Neural progenitor cell (in vitro differentiated cells): ENCODE results near the gene PPP1R18. TPM values are rescaled to one million over a fixed set of nuclear protein-coding genes. Genes with fewer than 3 reads are reported as not detected.

Experiments
- DNase-seq: peaks from one replicate; pipeline ENCODE4 v3.0.0-alpha.2; 2016; ENCODE audit warnings: low spot score
- H2AFZ ChIP-seq: fragments of 200-600 bp; sonication (generic); replicated peaks from 2 replicates; pipeline ENCODE4 v1.6.1; 2016; ENCODE audit warnings: antibody characterized with exemption
- H3F3A ChIP-seq: fragments of 200-600 bp; sonication (generic); 2 replicates; pipeline ENCODE4 v1.6.1; 2016; ENCODE audit warnings: antibody characterized with exemption, low read depth
- H3K27ac ChIP-seq: fragments of 200-600 bp; sonication (generic); 2 replicates; pipeline ENCODE4 v1.5.1; 2016; ENCODE audit warnings: mild to moderate bottlenecking
- H3K27me3 ChIP-seq: fragments of 200-600 bp; sonication (generic); 2 replicates; pipeline ENCODE4 v1.6.1; 2016; ENCODE audit warnings: mild to moderate bottlenecking, moderate library complexity
- H3K36me3 ChIP-seq: fragments of 200-600 bp; sonication (generic); 2 replicates; pipeline ENCODE4 v1.5.1; 2016
- H3K4me1 ChIP-seq: fragments of 200-600 bp; sonication (generic); 2 replicates; pipeline ENCODE4 v1.6.1; 2016; ENCODE audit warnings: mixed run types
- H3K4me2 ChIP-seq: fragments of 200-600 bp; sonication (generic); 2 replicates; pipeline ENCODE4 v1.6.1; 2016
- H3K4me3 ChIP-seq: fragments of 200-600 bp; sonication (generic); 2 replicates; pipeline ENCODE4 v1.5.1; 2016
- H3K79me2 ChIP-seq: fragments of 200-600 bp; sonication (generic); 2 replicates; pipeline ENCODE4 v1.6.1; 2016; ENCODE audit warnings: low read depth
- H3K9ac ChIP-seq: fragments of 200-600 bp; sonication (generic); 2 replicates; pipeline ENCODE4 v1.6.1; 2016
- H3K9me3 ChIP-seq: fragments of 200-600 bp; sonication (generic); 2 replicates; pipeline ENCODE4 v1.5.1; 2016; ENCODE audit warnings: low read depth
- H4K20me1 ChIP-seq: fragments of 200-600 bp; sonication (generic); 2 replicates; pipeline ENCODE4 v1.6.1; 2016; ENCODE audit warnings: low read depth
- H3K27ac Mint-ChIP-seq: 3 replicates; pipeline ENCODE4 v1.8.0; 2021; ENCODE audit warnings: mixed read lengths
- H3K27me3 Mint-ChIP-seq: 2 replicates; pipeline ENCODE4 v1.8.0; 2022; ENCODE audit warnings: low read depth, mild to moderate bottlenecking, inconsistent platforms, moderate library complexity, mixed read lengths; ENCODE audit not compliant: insufficient read depth
- H3K36me3 Mint-ChIP-seq: 3 replicates; pipeline ENCODE4 v1.8.0; 2021; ENCODE audit warnings: mixed read lengths
- H3K4me1 Mint-ChIP-seq: 3 replicates; pipeline ENCODE4 v1.8.0; 2021; ENCODE audit warnings: mixed read lengths
- H3K4me3 Mint-ChIP-seq: 3 replicates; pipeline ENCODE4 v1.8.0; 2021; ENCODE audit warnings: mild to moderate bottlenecking, moderate library complexity, mixed read lengths
- H3K9me3 Mint-ChIP-seq: 3 replicates; pipeline ENCODE4 v1.8.0; 2020; ENCODE audit warnings: mixed read lengths
- CTCF ChIP-seq: fragments of 200-600 bp; sonication (generic); IDR thresholded peaks from 2 replicates; pipeline ENCODE4 v1.5.1; 2017; ENCODE audit warnings: antibody characterized with exemption, mild to moderate bottlenecking
- EZH2 ChIP-seq: fragments of 200-600 bp; sonication (generic); IDR thresholded peaks from 2 replicates; pipeline ENCODE4 v1.6.1; 2017; ENCODE audit warnings: antibody characterized with exemption, mild to moderate bottlenecking, moderate library complexity
- EZH2phosphoT487 ChIP-seq: fragments of 200-600 bp; sonication (generic); IDR thresholded peaks from 2 replicates; pipeline ENCODE4 v1.6.1; 2017; ENCODE audit warnings: antibody characterized with exemption
- total RNA-seq: library from RNA; depleted of rRNA; stranded (reverse); fragments of >200 nt; gene quantifications from 2 replicates; pipeline ENCODE4 v1.2.3, GENCODE V29; 2015; ENCODE audit warnings: low replicate concordance

Gene PPP1R18
- total RNA-seq, 1 donor from 2014 or later, result 10.2 TPM

DNA sequence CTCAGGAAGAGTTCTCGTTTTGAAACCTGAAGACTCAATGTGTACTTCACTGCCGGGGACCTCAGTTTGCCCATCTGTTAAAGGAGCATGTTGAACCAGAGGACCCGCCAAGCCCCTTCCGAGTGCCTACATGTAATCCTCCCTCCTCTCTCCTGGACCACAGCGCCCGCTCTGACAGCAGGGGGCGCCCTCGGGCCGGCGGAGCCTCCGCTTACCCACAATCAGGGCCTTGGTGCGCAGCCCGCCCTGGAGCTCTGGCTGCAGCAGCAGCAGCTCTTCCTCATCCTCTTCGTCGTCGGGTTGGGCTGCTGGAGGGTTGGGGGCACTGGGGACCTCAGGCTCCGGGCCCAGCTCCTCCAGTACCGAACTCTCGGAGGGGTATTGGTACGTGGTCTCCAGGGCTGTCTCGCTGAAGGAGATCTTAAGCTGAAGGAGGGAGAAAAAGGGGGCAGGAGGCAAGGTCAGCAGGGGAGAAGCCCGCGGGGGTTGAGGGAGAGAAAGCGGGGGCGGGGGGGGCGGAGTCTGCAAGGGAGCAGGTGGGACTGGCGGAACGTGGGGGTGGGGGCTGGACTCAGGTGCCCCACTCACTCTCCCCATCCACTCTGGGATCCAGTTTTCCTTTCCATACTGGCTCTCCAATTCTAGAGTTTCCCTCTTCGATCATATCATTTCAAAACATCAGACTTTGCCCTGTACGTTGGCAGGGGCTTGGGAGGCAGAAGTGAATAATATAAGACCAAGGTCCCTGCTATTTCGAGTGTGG is 7.3 kb downstream of the PPP1R18 start:
- Mint-ChIP-seq H3K4me3 (peak overlapping the region; percentile 66), H3K36me3 (peaks cover 17% of the 10 kb centered on the region), H3K27ac (no peak overlapping the region), H3K4me1 (peaks cover 48% of the 10 kb centered on the region), H3K27me3 (peaks cover 12% of the 10 kb centered on the region), H3K9me3 (no peaks in the 10 kb centered on the region)
- Histone ChIP-seq H2AFZ (no peak overlapping the region), H3K79me2 (peaks cover 44% of the 10 kb centered on the region), H3F3A (peaks cover 15% of the 10 kb centered on the region), H3K27me3 (no peaks in the 10 kb centered on the region), H3K9me3 (no peaks in the 10 kb centered on the region), H3K36me3 (no peaks in the 10 kb centered on the region), H4K20me1 (peaks cover 56% of the 10 kb centered on the region), H3K4me2 (peak overlapping the region; percentile 75), H3K27ac (no peak overlapping the region), H3K9ac (no peak overlapping the region), H3K4me1 (peaks cover 40% of the 10 kb centered on the region), H3K4me3 (peak overlapping the region; percentile 21)
- DNase-seq, result peak; percentile 87
- TF ChIP-seq EZH2phosphoT487 (no peak), EZH2 (no peak), CTCF (peak; percentile 97)

- H3K27me3 Mint-ChIP-seq, result peaks cover 13% of the 10 kb centered on the region
- no peak overlapping the region for H3K4me3 Mint-ChIP-seq
Observed at GRCh38 chr6:30676660-30677285, 9.7 kb downstream of the PPP1R18 start.

More at GRCh38 chr6:30676660-30677285, 9.7 kb downstream of the PPP1R18 start:
- H3K4me3 ChIP-seq, result no peak overlapping the region
- peaks cover 17% of the 10 kb centered on the region for H3K4me1 ChIP-seq
- TF ChIP-seq EZH2, result no peak
- no peak for TF ChIP-seq EZH2phosphoT487
- no peak for TF ChIP-seq CTCF
- H4K20me1 ChIP-seq, result peaks cover 37% of the 10 kb centered on the region
- H3K9me3 Mint-ChIP-seq, result no peaks in the 10 kb centered on the region
- peaks cover 27% of the 10 kb centered on the region for H3F3A ChIP-seq
- H3K27me3 ChIP-seq, result no peaks in the 10 kb centered on the region
- H3K27ac Mint-ChIP-seq, result peak overlapping the region; percentile 31
- no peak overlapping the region for H2AFZ ChIP-seq
- peaks cover 28% of the 10 kb centered on the region for H3K4me1 Mint-ChIP-seq
- H3K36me3 ChIP-seq, result no peaks in the 10 kb centered on the region
- H3K27ac ChIP-seq, result no peak overlapping the region
- no peak for DNase-seq
- H3K9me3 ChIP-seq, result no peaks in the 10 kb centered on the region
- H3K79me2 ChIP-seq, result peaks cover 30% of the 10 kb centered on the region
- no peak overlapping the region for H3K4me2 ChIP-seq
- H3K36me3 Mint-ChIP-seq, result peaks cover 17% of the 10 kb centered on the region
- H3K9ac ChIP-seq, result no peak overlapping the region
